OCI-LY7 (cell line): ENCODE measurements around the gene ARL8B.

Experiments used
- EZH2phosphoT487 ChIP-seq: fragments of 200-600 bp; sonication (generic); IDR thresholded peaks from 2 replicates; pipeline ENCODE4 v1.6.1; 2018; ENCODE audit warnings: low read depth, borderline replicate concordance, mild to moderate bottlenecking, mixed run types, antibody characterized with exemption, low read length, moderate library complexity, mixed read lengths
- TF ChIP-seq, protein P1 (sequence below): fragments of 200-600 bp; sonication (generic); conservative IDR thresholded peaks from 2 replicates; pipeline ENCODE4 v1.5.1; 2014; ENCODE audit warnings: mild to moderate bottlenecking, antibody characterized with exemption, low read length, moderate library complexity, mixed read lengths

DNA sequence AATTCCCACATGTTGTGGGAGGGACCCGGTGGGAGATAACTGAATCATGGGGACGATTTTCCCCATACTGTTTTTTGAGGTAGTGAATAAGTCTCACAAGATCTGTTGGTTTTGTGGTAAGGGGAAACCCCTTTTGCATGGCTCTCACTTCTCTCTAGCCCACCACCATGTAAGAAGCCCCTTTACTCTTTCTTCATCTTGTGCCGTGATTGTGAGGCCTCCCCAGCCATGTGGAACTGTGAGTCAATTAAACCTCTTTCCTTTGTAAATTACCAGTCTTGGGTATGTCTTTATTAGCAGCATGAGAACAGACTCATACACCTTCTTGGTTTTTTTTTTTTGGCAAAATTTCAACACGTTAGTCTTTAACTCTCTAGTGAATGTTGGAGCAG, 18.1 kb downstream of the ARL8B start:
- TF ChIP-seq, protein P1, sequence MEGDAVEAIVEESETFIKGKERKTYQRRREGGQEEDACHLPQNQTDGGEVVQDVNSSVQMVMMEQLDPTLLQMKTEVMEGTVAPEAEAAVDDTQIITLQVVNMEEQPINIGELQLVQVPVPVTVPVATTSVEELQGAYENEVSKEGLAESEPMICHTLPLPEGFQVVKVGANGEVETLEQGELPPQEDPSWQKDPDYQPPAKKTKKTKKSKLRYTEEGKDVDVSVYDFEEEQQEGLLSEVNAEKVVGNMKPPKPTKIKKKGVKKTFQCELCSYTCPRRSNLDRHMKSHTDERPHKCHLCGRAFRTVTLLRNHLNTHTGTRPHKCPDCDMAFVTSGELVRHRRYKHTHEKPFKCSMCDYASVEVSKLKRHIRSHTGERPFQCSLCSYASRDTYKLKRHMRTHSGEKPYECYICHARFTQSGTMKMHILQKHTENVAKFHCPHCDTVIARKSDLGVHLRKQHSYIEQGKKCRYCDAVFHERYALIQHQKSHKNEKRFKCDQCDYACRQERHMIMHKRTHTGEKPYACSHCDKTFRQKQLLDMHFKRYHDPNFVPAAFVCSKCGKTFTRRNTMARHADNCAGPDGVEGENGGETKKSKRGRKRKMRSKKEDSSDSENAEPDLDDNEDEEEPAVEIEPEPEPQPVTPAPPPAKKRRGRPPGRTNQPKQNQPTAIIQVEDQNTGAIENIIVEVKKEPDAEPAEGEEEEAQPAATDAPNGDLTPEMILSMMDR, result no peak
- TF ChIP-seq EZH2phosphoT487, result no peak
